Measurements from ENCODE around the gene MYO1D. TPM values are rescaled to one million over a fixed set of nuclear protein-coding genes. Genes with fewer than 3 reads are reported as not detected.
A peak's percentile ranks its signal among the peaks of the same experiment; 100 is the strongest.

The MYO1D gene
- total RNA-seq, 2 donors from 2014 or later = 238 to 382 TPM

DNA sequence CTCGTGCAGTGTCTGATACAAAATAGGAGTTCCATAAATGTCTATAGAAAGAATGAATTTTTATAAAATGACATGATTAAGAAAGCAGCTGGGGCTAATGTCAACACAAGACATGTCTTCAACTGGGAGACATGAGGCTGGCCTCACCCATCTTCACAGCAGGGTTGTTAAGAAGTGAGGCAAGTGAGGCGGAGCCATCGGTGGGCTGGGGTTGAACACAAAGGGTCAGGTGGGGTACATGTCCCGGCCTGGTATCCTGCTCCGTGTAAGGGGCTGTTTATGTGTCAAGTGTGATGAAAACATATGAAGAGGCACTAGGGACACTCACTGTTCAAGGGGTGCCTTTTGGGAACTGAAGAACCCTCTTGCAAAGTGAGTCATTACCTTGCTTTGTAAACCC is 368.0 kb downstream of the MYO1D start:
- no peak overlapping the region for H3K27ac ChIP-seq
- TF ChIP-seq CTCF (IDR thresholded peaks at IDR 0.05) = no peak
- intact Hi-C loops (cut with DNase I) = no loop called here
- no peaks in the 10 kb centered on the region for H3K9me3 ChIP-seq
- no peaks in the 10 kb centered on the region for H3K36me3 ChIP-seq
- DNase-seq = no peak
- no peak overlapping the region for H3K4me3 ChIP-seq
- no peaks in the 10 kb centered on the region for H3K27me3 ChIP-seq
- no peaks in the 10 kb centered on the region for H3K4me1 ChIP-seq
- H3K9ac ChIP-seq (ENCODE audit: low read depth in 2 of 2, low read length in 2 of 2) = no peak overlapping the region

- Histone ChIP-seq H3K27me3 (no peaks in the 10 kb centered on the region), H3K9ac (ENCODE audit: low read depth in 2 of 2, low read length in 2 of 2) (peak overlapping the region in 1 of 2 donors; percentile 16), H3K4me1 (no peaks in the 10 kb centered on the region), H3K4me3 (no peak overlapping the region), H3K27ac (peak overlapping the region; percentile 51), H3K36me3 (no peaks in the 10 kb centered on the region), H3K9me3 (no peaks in the 10 kb centered on the region)
- no peak for DNase-seq
- intact Hi-C loops (cut with DNase I) = no loop called here
- TF ChIP-seq CTCF (IDR thresholded peaks at IDR 0.05) = no peak
These were observed 372.5 kb downstream of the MYO1D start for GRCh38 chr17:32504166-32504990.

- no peak for TF ChIP-seq CTCF (IDR thresholded peaks at IDR 0.05)
- no peak for DNase-seq
- intact Hi-C loops (cut with DNase I) = no loop called here
- Histone ChIP-seq H3K9ac (ENCODE audit: low read depth in 2 of 2, low read length in 2 of 2) (peak overlapping the region in 1 of 2 donors; percentile 16), H3K4me3 (no peak overlapping the region), H3K4me1 (no peaks in the 10 kb centered on the region), H3K9me3 (no peaks in the 10 kb centered on the region), H3K27me3 (no peaks in the 10 kb centered on the region), H3K36me3 (no peaks in the 10 kb centered on the region), H3K27ac (peak overlapping the region; percentile 51)
These were observed 373.4 kb downstream of the MYO1D start for GRCh38 chr17:32503251-32504165.

DNA sequence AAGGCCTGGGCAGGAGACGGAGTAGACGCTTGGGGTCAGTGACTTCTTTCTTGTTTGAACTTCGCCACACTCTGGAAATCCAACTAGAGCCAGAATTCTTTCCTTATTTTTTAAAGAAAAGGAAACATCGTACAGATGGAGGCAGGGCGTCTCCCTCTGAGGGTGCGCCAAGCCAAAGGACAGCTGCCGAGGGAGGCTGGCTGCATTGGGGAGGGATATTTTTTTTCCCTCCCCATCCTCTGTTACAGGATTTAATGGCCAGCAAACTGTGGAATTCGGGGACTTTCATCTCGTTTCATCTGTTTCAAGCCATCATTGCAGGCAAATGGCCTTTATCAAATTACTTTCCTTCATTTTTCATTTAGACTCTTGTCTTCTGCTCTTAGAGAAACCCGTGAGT is 374.2 kb downstream of the MYO1D start:
- Histone ChIP-seq H3K36me3 (no peaks in the 10 kb centered on the region), H3K4me3 (no peak overlapping the region), H3K9ac (ENCODE audit: low read depth in 2 of 2, low read length in 2 of 2) (no peak overlapping the region), H3K27ac (peak overlapping the region; percentile 44), H3K27me3 (no peaks in the 10 kb centered on the region), H3K9me3 (no peaks in the 10 kb centered on the region), H3K4me1 (no peaks in the 10 kb centered on the region)
- intact Hi-C loops (cut with DNase I) = no loop called here
- TF ChIP-seq CTCF (IDR thresholded peaks at IDR 0.05) = no peak
- no peak for DNase-seq

GRCh38 chr17:32502013-32502412 is 374.9 kb downstream of the MYO1D start:
- intact Hi-C loops (cut with DNase I) = no loop called here
- no peak for TF ChIP-seq CTCF (IDR thresholded peaks at IDR 0.05)
- H3K9ac ChIP-seq (ENCODE audit: low read depth in 2 of 2, low read length in 2 of 2) = no peak overlapping the region
- H3K36me3 ChIP-seq = no peaks in the 10 kb centered on the region
- H3K4me1 ChIP-seq = no peaks in the 10 kb centered on the region
- H3K27ac ChIP-seq = no peak overlapping the region
- no peak for DNase-seq
- no peaks in the 10 kb centered on the region for H3K27me3 ChIP-seq
- H3K9me3 ChIP-seq = no peaks in the 10 kb centered on the region
- no peak overlapping the region for H3K4me3 ChIP-seq
